Amygdala (tissue), 56 donors: ENCODE measurements around the gene KCNQ5.

Source experiments
- DNase-seq, 56 donors: peaks; one replicate each; lab custom pipeline; 2025; lab: John Stamatoyannopoulos, UW

Gene KCNQ5

GRCh38 chr6:73030791-73031782, 409.2 kb downstream of the KCNQ5 start:
- no peak for DNase-seq

- DNase-seq, result no peak
These were observed 410.7 kb downstream of the KCNQ5 start for GRCh38 chr6:73032586-73032985.

GRCh38 chr6:73036689-73037088, 414.8 kb downstream of the KCNQ5 start:
- no peak for DNase-seq

- no peak for DNase-seq
These were observed 419.2 kb downstream of the KCNQ5 start for GRCh38 chr6:73041051-73041450.

- no peak for DNase-seq
These were observed 421.0 kb downstream of the KCNQ5 start for GRCh38 chr6:73042892-73043291.

- DNase-seq, result no peak
These were observed 421.6 kb downstream of the KCNQ5 start for GRCh38 chr6:73043446-73043845.

GRCh38 chr6:73045609-73046008, 423.7 kb downstream of the KCNQ5 start:
- DNase-seq, result no peak

- no peak for DNase-seq
These were observed 425.9 kb downstream of the KCNQ5 start for GRCh38 chr6:73047801-73048200.

- DNase-seq, result no peak
These were observed 428.2 kb downstream of the KCNQ5 start for GRCh38 chr6:73049971-73050594.

- DNase-seq, result no peak
These were observed 428.8 kb downstream of the KCNQ5 start for GRCh38 chr6:73050706-73051105.

GRCh38 chr6:73051147-73051546, 429.3 kb downstream of the KCNQ5 start:
- no peak for DNase-seq

GRCh38 chr6:73054958-73055357, 433.1 kb downstream of the KCNQ5 start:
- no peak for DNase-seq

GRCh38 chr6:73058736-73059135, 436.9 kb downstream of the KCNQ5 start:
- DNase-seq, result no peak

GRCh38 chr6:73062130-73062529, 440.3 kb downstream of the KCNQ5 start:
- DNase-seq, result no peak

GRCh38 chr6:73062837-73063236, 441.0 kb downstream of the KCNQ5 start:
- DNase-seq, result no peak

- no peak for DNase-seq
These were observed 442.4 kb downstream of the KCNQ5 start for GRCh38 chr6:73064266-73064665.

GRCh38 chr6:73073238-73073637, 451.4 kb downstream of the KCNQ5 start:
- DNase-seq, result no peak

GRCh38 chr6:73074175-73074574, 452.3 kb downstream of the KCNQ5 start:
- no peak for DNase-seq

- DNase-seq, result no peak
These were observed 454.5 kb downstream of the KCNQ5 start for GRCh38 chr6:73076211-73076954.

GRCh38 chr6:73078333-73078862, 456.5 kb downstream of the KCNQ5 start:
- DNase-seq, result no peak
